ENCODE measurements around the gene TUBB. TPM values are rescaled to one million over a fixed set of nuclear protein-coding genes. Genes with fewer than 3 reads are reported as not detected.

The TUBB gene
- total and polyA plus RNA-seq, 2 of the 4 experiments (the other 2 are of a cell fraction): 1,401 to 2,004 TPM

DNA sequence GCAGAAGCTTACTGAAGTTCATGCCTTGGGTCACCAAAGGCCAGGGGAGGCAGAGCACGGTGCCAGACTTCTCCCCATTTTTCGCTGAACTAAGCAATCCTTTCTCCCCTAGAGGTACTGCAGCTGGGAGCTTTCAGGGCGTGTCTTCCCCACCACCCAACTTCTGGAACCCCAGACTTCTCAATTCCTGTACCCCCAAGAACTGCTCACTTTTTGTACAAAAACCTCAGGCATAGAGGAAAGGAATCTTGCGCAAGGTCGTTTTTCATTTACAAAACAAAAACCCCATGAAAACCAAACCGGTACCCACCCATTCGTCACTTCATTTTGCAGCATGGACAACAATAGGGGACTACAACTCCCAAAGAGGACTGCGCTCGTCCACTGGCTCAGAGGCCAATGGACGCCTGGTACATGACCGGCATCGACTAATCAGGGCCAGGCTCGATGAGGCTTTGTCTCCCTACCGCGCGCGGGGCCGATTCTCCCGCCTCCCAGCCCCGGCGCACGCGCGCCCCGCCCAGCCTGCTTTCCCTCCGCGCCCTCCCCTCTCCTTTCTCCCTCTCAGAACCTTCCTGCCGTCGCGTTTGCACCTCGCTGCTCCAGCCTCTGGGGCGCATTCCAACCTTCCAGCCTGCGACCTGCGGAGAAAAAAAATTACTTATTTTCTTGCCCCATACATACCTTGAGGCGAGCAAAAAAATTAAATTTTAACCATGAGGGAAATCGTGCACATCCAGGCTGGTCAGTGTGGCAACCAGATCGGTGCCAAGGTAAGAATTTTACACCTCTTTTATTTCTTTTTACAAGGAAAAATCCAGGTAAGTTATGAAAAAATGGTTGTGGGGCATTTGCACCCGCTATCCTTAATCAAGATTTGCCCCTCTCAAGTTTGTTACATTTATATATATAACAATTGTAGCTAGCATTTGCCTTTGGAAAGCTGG, at the start of gene TUBB (continued):
- TF ChIP-seq RAD21 (IDR thresholded peaks at IDR 0.05; ENCODE audit: low read length) (no peak), FOS (IDR thresholded peaks at IDR 0.05; ENCODE audit: low read depth, low read length) (no peak), RFX5 (IDR thresholded peaks at IDR 0.05; ENCODE audit: low read depth, low read length) (no peak; the same call in 1 of the 2 replicates)
- TF ChIP-seq, protein P1, sequence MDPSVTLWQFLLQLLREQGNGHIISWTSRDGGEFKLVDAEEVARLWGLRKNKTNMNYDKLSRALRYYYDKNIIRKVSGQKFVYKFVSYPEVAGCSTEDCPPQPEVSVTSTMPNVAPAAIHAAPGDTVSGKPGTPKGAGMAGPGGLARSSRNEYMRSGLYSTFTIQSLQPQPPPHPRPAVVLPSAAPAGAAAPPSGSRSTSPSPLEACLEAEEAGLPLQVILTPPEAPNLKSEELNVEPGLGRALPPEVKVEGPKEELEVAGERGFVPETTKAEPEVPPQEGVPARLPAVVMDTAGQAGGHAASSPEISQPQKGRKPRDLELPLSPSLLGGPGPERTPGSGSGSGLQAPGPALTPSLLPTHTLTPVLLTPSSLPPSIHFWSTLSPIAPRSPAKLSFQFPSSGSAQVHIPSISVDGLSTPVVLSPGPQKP (IDR thresholded peaks at IDR 0.05; ENCODE audit: borderline replicate concordance, low read depth, low read length): no peak
